ENCODE measurements around the gene TUBB. TPM values are rescaled to one million over a fixed set of nuclear protein-coding genes. Genes with fewer than 3 reads are reported as not detected.
A peak's percentile ranks its signal among the peaks of the same experiment; 100 is the strongest.

TUBB gene
- polyA plus RNA-seq, 1 of the 3 experiments (the other 2 are of a cell fraction), result 1,037 TPM

DNA sequence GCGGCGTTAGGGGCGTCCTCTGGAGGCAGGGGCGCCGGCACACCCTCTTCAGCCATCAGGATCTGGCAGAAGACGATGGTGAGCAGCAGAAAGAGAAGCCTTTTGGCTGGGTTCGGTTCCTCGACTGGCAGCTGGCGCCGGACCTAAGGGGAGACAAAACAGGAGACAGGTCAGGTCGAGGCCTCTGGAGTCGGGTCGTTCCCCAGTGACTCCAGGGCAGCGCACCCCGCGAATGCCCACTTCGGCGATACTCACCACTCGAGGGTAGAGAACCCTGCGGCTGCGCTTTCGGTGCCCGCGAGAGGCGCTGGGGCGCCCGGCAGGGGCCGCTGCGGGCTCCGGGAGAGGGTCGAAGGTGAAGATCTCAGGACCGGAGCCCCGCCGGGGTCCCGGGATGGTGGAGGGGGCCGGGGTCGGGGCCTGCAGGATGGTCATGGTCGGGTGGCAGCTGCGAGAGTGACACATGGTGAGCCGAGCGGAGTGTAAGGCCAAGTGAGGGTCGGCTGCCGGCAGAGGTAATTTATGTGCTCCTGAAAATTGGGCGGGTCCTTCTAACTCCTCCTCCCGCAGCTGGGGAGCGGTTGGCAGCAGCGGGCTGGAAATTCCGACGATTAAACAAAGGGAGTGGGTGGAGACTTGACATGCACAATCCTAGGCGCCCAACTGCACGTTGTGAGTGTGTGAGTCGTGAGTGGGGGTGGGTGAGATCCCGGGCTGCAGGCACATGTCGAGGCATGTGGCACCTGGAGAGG is 24.1 kb downstream of the TUBB start, which contains the start of gene IER3 (continued):
- TF ChIP-seq, protein P1, sequence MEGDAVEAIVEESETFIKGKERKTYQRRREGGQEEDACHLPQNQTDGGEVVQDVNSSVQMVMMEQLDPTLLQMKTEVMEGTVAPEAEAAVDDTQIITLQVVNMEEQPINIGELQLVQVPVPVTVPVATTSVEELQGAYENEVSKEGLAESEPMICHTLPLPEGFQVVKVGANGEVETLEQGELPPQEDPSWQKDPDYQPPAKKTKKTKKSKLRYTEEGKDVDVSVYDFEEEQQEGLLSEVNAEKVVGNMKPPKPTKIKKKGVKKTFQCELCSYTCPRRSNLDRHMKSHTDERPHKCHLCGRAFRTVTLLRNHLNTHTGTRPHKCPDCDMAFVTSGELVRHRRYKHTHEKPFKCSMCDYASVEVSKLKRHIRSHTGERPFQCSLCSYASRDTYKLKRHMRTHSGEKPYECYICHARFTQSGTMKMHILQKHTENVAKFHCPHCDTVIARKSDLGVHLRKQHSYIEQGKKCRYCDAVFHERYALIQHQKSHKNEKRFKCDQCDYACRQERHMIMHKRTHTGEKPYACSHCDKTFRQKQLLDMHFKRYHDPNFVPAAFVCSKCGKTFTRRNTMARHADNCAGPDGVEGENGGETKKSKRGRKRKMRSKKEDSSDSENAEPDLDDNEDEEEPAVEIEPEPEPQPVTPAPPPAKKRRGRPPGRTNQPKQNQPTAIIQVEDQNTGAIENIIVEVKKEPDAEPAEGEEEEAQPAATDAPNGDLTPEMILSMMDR (IDR thresholded peaks at IDR 0.05), result peak; percentile 42
- TF ChIP-seq NFIC (IDR thresholded peaks at IDR 0.05; ENCODE audit: borderline replicate concordance) (no peak), IRF3 (IDR thresholded peaks at IDR 0.05; ENCODE audit: low read depth, low read length) (no peak), GATA2 (CRISPR knock-in tag; IDR thresholded peaks at IDR 0.05) (no peak), ZBTB33 (IDR thresholded peaks at IDR 0.05; ENCODE audit: borderline replicate concordance, low read depth) (no peak), GABPA (IDR thresholded peaks at IDR 0.05; ENCODE audit: low read depth) (no peak), MXI1 (IDR thresholded peaks at IDR 0.05; ENCODE audit: low read depth, low read length) (no peak), TEAD4 (IDR thresholded peaks at IDR 0.05; ENCODE audit: borderline replicate concordance, insufficient read depth) (no peak), FOXJ3 (CRISPR knock-in tag; IDR thresholded peaks at IDR 0.05) (no peak), TCF12 (IDR thresholded peaks at IDR 0.05) (no peak)
- TF ChIP-seq, protein P2, sequence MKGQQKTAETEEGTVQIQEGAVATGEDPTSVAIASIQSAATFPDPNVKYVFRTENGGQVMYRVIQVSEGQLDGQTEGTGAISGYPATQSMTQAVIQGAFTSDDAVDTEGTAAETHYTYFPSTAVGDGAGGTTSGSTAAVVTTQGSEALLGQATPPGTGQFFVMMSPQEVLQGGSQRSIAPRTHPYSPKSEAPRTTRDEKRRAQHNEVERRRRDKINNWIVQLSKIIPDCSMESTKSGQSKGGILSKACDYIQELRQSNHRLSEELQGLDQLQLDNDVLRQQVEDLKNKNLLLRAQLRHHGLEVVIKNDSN (IDR thresholded peaks at IDR 0.05; ENCODE audit: borderline replicate concordance, low read depth), result no peak

DNA sequence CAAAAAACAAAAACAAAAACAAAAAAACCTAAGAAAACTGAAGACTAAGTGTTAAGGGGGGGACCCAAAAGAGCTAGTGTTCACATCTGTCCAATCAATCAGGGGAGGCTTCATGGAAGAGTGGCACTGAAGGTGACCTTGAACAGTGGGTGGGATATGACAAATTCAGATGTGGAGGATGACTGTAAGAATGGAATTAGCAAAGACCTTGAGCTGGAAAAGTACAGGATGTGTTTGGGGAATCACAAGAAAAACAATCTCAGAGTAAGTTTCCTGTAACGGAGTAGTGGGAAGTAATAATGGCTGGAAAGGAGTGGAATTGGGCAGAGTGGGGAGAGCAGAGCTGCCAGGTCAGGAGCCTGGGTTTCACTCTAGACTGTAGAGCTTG is 27.1 kb downstream of the TUBB start:
- ChIA-PET POLR2A (no interaction called here), CTCF (interaction anchor here (0.7 to 1.2 kb wide), 4 partner anchors 24 to 332 kb away, joined by 3 to 4 read pairs (median 3); no protein-coding TSS in a partner anchor)
- H3K27me3 ChIP-seq (ENCODE audit: insufficient read depth), result no peaks in the 10 kb centered on the region
- H4K20me1 ChIP-seq (ENCODE audit: insufficient read depth), result no peaks in the 10 kb centered on the region
- H3K27ac ChIP-seq (ENCODE audit: low read depth in 2 of 2, low read length in 1 of 2), result peak overlapping the region in 1 of 2 experiments; percentile 65; a peak in 2 of 4 replicates
- no peak for DNase-seq
- H3K9ac ChIP-seq, result no peak overlapping the region
- WGBS (ENCODE audit: low lambda C conversion rate), result 88% methylated on average over 1 of the region's 1 CpG
- peaks cover 13% of the 10 kb centered on the region for H3K79me2 ChIP-seq (ENCODE audit: insufficient read depth)
- H3K9me2 ChIP-seq, result no peaks in the 10 kb centered on the region
- TF ChIP-seq NRF1 (IDR thresholded peaks at IDR 0.05; ENCODE audit: low read depth, low read length), result no peak
- TF ChIP-seq TAF1 (IDR thresholded peaks at IDR 0.05; ENCODE audit: borderline replicate concordance, low read depth, low read length), result no peak
- no peak for TF ChIP-seq REST (IDR thresholded peaks at IDR 0.05; ENCODE audit: low read depth, low read length)
- no peak for TF ChIP-seq ELF1 (IDR thresholded peaks at IDR 0.05)
- no peak for TF ChIP-seq RCOR1 (IDR thresholded peaks at IDR 0.05; ENCODE audit: low read length)
- no peak for TF ChIP-seq TCF12 (IDR thresholded peaks at IDR 0.05)
- TF ChIP-seq GATA2 (CRISPR knock-in tag; IDR thresholded peaks at IDR 0.05), result no peak
- no peak for TF ChIP-seq ZBTB33 (IDR thresholded peaks at IDR 0.05; ENCODE audit: borderline replicate concordance, low read depth)
- TF ChIP-seq MXI1 (IDR thresholded peaks at IDR 0.05; ENCODE audit: low read depth, low read length), result no peak
- H3K4me3 ChIP-seq (ENCODE audit: low read depth in 2 of 2, low read length in 1 of 2), result no peak overlapping the region
- no peak overlapping the region for H2AFZ ChIP-seq (ENCODE audit: low read depth)
- H3K4me1 ChIP-seq (ENCODE audit: control insufficient read depth in 1 of 2, insufficient read depth in 2 of 2, low read depth in 1 of 2, low read length in 1 of 2), result peaks cover 12 to 28% of the 10 kb centered on the region in 2 experiments; a peak in 2 of 4 replicates
- H3F3A ChIP-seq (replicated peaks; ENCODE audit: insufficient read depth), result peaks cover 27% of the 10 kb centered on the region
- H3K36me3 ChIP-seq (replicated peaks in 1 of 2; ENCODE audit: control insufficient read depth in 1 of 2, insufficient read depth in 2 of 2, low read length in 1 of 2), result no peaks in the 10 kb centered on the region
- no peak overlapping the region for H3K4me2 ChIP-seq
- no peaks in the 10 kb centered on the region for H3K9me3 ChIP-seq
